ENCODE data around the gene CHRNA3.

CHRNA3 gene

DNA sequence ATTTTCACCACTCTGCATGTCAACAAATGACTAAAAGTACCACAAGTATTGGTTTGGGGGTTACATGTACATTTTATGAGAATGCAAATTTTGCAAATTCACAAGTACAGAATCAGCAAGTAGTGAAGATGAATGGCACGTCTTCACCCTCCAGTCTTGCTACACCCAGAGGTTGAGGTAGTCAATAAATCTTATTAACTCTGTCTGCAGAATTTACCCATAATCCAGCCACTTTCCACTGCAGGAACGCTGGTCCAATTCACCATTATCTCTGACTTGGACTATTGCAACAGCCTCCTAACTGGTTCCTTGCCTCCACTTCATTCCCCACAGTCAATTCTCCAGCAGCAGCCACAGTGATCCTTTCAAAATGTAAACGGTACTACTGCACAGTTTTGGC, 70.0 kb downstream of the CHRNA3 start:
- no peak for DNase-seq

DNA sequence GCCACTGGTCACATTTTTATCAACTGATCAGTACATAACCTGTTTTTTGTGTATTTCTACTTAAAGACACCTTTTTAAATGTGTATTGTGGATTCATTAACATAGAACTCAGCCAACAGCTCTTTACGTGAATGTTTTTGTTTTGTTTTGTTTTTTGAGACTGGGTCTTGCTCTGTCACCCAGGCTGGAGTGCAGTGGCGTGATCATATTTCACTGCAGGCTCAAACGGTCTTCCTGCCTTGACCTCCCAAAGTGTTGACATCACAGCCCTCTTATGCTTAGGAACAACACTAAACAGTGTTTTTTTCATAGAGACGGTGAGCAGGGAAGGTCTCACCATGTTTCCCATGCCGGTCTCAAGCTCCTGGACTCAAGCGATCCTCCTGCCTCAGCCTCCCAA, 70.6 kb downstream of the CHRNA3 start:
- DNase-seq, result no peak

All from stimulated activated CD4-positive, alpha-beta T cell treated with anti-CD3 and anti-CD28 coated beads, Interleukin-15, amount 100 ng/mL, for 24 hours (primary cell).